HG03097 (cell line): ENCODE measurements around the gene TTYH2.
"Not testable (repeated sequence)": the region's sequence is repeated elsewhere in the genome, so short reads cannot be mapped to it uniquely, and the experiment has no call there.

ENCODE experiments used
- ATAC-seq: cut with Tn5 transposase; IDR thresholded peaks from one replicate; pipeline ENCODE4 v1.9.1; 2021; ENCODE audit not compliant: unreplicated experiment, low FRiP score

The TTYH2 gene, protein sequence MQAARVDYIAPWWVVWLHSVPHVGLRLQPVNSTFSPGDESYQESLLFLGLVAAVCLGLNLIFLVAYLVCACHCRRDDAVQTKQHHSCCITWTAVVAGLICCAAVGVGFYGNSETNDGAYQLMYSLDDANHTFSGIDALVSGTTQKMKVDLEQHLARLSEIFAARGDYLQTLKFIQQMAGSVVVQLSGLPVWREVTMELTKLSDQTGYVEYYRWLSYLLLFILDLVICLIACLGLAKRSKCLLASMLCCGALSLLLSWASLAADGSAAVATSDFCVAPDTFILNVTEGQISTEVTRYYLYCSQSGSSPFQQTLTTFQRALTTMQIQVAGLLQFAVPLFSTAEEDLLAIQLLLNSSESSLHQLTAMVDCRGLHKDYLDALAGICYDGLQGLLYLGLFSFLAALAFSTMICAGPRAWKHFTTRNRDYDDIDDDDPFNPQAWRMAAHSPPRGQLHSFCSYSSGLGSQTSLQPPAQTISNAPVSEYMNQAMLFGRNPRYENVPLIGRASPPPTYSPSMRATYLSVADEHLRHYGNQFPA

DNA sequence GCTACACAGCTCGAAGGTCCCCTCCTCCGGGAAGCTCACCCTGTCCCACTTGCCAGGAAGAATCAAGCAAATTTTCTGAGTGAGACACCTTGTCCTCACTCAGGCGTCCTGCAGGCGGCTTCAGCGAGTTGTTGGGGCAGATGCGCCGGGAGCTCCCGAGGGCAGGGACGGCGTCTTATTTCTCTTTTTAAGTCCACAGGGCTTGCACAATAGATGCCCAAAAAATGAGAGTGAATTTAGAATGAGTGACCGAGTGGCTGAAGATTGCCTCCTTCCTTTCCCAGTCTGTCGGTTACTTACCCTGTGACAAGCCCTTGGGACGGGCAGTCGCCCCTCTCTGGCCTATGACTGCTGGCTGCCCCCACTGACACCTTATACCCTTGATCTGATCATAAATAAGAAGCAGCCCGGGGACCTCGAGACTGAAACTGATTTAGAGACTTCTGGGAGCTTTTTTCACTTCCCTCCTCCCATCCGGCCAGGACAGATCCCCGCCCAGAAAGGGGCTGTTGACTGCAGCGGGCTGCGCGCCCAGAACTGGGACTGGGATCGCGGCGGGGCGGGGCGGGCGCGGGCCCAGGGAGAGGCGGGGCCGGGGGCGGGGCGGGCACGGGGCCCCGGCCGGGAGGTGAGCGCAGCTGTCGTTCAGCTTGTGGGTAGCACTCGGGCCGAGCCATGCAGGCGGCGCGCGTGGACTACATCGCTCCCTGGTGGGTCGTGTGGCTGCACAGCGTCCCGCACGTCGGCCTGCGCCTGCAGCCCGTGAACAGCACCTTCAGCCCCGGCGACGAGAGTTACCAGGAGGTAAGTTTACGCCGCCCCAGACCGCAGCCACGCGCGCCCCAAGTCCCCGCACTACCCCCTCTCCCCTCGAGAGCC lies at the start of gene TTYH2:
Gene TTYH2 (plus strand): TSS at position 659 of the 879 bp plus-strand sequence. CDS start 17 bp downstream, at position 676.
- ATAC-seq, result peak; percentile 56

DNA sequence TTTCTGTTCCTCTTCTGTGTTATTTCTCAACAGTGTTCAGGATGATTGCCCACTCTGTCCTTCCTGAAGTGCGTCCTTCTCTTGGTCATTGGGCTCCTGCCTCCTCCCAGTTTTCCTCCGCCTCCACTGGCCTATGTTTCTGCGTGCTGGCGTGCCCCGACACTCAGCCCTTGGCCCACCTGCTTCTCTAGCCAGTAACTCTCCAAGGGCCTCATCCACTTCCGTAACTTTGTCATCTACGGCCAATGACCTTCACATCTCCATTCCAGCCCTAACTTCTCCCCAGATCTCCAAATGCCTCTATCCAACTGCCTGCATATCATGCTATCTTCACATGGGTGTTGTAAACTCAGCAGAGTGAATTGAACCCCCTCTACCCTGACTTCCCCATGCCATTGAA lies 49.5 kb upstream of the TTYH2 start:
- no peak for ATAC-seq

DNA sequence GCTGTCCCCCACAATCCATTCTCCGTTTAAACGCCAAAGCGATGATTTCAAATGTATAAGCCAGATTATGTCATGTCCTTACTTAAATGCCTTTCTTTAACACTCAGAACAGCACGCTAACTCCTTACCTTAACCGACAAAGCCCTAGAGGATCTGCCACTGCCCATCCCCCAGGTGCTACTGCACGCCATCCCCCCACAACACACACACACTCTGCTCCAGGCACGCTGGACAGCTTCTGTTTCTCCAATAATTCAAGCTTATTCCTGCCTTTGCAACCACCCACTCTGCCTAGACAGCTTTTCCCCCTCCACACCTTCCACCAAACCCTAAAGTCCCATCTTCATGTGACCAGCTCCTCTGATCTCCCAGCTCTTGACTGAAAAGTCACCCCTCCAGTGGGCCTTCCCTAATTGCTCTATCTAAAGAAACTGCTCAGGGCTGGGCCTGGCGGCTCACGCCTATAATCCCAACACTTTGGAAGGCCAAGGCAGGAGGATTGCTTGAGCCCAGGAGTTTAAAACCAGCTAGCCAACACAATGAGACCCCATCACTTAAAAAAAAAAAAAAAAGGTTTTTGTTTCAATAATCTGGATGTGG lies 48.8 kb upstream of the TTYH2 start:
- ATAC-seq, result no peak

DNA sequence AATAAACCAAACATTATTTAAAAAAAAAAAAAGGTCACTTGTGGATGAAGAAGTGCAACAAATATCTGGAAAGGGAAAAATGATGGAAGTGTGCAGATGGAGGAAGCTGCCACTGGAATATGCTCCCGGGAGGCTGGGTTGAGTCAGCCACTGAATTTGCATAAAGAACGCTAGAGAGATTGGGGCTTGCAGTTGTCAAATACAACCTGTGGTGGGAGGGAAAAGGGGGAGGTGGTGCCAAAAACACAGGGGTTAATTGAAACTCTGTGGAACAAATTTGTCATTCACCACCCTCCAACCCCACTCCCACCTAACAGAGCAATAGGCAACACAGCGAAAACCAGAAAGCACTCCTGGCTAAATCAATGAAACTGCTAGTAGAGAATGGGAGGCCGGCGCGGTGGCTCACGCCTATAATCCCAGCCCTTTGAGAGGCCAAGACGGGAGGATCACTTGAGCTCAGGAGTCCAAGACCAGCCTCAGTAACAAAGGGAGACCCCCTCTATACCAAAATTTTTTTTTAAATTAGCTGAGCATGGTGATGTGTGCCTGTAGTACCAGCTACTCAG lies 47.5 kb upstream of the TTYH2 start:
- ATAC-seq, result no peak

DNA sequence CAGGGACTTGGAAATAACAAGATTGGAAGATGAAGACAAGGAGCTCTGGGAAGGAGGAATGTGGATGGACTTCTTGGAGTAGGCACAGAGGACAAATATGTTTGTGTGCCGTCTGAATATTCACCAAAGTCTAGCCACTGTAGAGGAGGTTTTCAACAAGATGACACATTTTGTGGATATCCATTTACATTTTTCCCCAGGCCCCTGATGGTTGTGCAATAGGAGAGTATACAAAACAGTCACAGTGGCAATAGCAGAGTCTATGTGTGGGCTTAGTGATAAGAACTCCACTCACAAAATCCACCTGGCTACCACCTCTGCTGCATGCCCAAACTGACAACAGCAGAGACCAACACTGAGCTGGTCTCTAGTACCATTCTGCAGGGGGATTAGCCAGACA lies 42.4 kb upstream of the TTYH2 start:
- ATAC-seq, result no peak

DNA sequence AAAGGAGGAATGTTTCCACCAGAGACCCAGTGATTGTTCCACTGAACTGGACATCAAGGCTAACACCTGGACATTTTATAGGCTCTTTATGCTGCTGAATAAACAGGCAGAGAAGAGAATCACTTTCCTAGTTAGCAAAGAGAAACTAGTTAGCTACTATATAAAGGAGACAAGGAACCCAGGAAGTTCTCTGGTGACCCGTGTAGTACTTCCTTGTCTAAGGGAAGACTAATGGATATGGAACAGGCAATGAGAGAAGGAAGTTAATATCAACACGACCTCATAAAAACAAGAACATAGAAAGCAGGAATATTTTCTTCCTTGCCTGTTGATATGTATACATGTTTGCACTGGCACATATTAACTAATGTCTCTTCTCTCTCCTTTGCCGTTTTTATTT lies 40.7 kb upstream of the TTYH2 start:
- no peak for ATAC-seq

DNA sequence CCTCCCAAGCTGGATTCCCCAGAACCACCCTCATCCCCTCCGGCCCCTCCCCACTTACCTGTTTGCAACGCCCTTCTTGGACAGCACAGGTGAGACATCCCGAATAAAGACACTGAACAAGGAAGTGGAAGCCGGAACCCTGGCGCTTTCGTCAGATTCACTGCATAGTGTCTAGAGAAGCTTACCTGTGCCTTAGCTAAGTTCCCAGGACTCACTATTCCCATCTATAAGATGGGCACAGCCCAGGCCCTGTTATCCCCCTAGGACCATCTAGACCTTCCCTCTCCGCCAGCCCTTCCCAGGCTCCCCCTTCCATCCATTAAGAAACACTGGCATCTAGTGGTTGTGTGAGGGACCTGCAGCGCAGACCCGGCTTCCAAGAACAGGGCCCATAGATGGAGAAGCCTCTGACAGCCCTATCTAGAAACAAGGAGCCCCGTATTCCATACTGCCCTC lies 36.8 kb upstream of the TTYH2 start:
- ATAC-seq, result no peak

DNA sequence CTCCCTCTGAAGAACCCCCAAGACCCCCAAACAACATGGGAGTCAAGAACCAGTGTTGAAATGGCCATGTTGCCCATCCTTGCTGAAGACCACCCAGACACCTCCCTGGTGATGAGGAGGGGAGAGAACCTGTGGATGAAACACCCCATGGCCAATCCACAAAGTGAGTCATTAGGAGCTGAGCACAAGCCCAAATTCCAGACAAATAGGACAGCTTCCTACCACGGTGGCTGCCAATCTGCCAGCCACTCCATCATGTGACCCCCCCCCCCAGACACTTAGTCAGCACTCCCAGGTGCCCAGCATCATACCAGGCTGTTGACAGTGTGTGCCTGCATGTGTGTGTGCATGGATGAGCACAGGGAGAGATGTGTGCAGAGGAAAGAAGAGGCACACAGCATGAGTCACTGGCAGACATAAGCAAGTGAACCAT lies 36.3 kb upstream of the TTYH2 start:
- no peak for ATAC-seq

DNA sequence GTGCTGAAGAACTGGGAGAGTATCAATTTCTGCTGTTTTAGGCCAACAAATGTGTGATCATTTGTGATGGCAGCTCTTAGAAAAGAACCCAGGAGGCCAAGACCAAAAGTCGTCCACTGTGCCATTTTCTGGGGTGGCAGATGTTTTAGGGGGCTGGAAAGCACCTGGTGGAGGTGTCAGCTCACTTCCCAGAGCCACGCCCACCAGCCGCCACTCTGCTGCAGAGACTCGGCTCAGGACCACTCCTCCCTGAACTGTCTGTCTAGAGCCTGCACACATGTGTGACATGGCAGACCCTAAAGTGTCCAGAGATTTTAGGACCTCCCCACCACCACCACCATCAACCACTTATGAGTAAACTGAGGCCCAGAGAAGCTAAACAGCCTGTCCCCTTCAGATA lies 33.8 kb upstream of the TTYH2 start:
- ATAC-seq, result no peak

DNA sequence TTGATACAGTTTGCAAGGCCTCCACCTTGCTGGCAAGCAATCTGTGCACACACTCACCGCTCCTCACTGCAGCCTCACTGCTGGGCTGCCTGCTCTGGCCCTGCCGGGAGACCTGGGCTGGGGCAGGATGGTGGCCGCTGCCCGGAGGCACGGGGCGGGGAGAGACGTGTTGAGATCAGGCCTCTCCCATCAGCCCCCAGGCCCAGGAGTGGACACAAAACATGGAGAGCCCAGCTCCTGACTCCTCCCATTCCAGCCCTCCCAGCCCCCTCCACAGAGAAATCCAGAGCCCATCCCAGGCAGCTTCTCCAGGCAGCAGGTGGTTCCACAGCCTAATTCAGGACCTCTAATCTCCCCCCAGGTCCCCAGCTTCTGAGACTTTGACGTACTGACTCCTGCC lies 33.0 kb upstream of the TTYH2 start:
- no peak for ATAC-seq

DNA sequence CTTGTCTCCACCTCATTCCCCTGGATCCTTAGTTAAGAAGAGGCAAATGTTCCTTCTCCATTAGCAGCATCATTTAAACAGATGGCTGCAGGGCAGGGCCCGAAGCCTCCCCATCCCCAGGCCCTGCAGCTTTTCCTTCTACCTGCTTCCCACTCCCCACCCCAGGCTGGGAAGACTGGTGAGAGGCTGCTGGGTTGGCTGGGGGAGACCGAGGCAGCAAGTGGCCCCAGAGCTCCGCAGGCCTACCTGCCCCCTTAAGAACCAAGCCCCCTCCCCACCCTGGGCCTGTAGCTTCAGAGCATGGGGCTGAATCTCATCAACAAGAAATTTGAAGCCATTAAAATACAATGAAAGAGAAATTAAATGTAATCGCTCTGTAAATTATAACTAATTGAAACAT lies 32.0 kb upstream of the TTYH2 start:
- ATAC-seq, result no peak

DNA sequence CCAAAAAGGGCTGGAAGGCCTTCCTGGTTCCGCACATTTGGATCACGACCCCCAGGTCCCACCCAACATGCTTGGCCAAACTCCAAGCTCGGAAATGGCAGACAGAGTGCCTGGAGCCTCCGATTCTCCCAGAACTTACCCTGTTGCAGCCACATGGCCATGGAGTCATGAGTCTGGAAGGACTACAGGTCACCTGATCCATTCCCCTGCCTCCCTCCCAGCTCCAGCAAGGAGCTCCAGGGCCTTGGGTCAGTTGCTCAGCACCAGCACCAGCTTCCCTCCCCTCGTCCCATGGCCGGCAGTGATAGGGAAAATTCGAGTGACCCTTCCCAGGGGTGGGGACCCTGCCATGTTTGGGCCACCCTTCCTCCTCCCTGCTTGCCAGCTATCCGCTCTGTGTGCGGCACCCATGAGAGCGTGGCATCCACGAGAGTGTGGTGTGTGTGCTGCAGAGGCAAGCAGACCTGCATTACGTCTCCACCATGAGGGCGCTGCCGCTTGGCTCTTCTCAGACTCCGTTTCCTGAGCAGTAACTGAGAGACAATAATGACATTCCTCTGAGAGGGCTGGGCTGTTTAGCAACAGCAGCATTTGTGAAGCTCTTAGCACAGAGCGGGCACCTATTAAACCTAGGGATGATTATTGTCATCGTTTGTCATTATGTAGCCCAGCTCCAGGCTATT lies 31.2 kb upstream of the TTYH2 start:
- no peak for ATAC-seq

DNA sequence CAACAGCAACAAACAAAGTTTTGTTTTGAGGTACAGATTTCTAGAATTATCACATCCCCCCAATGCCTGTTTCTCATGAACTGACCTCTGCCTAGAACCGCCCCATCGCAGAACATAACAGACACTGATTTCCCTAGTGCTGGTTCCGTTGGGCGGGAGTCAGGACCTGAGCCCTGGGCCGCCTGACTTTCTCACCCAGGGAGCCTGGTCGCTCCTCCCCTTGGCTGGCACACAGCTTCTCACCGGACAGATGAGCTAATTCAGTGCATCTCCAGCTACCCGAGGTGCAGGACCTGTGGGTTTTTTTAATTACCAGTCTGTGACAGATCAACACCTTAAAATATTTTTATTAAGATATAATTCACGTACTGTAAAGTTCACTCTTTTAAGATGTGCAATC lies 30.0 kb upstream of the TTYH2 start:
- ATAC-seq, result no peak

DNA sequence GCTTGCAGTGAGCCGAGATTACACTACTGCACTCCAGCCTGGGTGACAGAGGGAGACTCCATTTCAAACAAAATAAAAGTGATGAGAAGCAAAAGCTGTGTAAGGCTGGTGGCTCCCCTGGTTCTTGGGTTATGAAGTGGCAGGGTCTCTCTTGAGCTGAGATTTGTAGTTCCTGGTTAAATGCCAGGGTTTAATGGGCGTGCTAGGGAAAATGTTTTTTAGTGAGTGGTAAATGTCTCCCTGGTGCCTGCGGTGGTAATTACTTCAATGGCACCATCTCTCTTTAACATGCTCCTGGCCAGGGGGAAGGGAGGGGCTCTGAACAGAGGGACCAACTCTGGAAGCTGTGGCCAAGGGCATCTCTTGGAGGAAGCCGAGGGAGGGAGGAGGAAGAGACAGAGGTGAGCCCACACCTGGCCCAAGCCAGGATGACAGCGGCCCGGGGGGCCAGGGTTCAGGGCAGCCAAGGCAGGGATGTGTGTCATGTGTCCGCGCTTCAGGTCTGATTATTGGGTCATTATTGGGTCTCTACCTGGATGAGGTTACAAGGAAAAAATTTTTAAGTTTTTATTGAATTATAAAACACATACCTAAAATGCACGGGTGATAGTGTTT lies 27.7 kb upstream of the TTYH2 start:
- ATAC-seq, result no peak

DNA sequence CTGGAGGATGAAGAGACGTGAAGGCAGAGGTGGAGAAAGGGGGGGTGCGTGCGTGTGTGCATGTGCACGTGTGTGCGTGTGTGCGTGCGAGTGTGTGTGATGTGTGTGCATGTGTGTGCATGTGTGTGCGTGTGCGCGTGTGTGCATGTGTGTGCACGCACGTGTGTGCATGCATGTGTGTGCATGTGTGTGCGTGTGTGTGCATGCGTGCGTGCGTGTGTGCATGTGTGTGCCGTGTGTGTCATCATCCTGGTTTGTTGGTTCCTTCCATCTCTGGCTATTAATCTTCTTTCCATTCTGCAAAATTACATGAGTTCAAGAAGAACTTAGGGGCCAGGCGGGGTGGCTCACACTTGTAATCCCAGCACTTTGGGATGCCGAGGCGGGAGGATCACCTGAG lies 26.9 kb upstream of the TTYH2 start:
- ATAC-seq, result no peak

DNA sequence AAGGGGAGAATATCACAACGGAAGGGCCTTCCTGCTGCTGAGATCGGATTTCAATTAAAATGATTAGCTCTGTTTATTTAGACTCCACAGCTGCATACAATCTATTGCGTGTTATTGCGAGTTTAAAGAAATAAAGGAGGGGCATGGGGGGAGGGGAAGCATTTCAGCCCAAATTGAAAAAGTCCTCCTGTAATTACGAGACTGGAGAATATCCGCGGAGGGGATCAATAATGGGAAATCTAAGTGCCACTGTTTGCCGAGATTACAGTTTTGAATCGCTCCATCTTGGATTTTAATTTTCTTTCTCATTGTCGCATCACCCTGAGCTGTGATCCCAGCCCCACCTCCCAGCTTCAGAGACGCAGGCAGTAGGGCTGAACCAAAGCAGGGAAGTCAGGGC lies 25.6 kb upstream of the TTYH2 start:
- no peak for ATAC-seq

DNA sequence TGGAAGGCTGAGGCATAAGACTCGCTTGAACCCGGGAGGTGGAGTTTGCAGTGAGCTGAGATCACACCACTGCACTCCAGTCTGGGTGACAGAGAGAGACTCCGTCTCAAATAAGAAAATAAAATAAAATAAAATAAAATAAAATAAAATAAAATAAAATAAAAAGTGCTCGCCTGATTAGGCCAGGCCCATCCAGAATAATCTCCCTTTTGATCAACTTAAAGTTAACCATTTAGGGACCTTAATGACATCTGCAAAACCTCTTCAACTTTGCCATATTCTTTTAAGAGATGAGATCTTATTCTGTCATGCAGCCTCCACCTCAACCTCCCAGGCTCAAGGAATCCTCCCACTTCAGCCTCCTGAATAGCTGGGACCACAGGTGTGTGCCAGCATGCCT lies 24.7 kb upstream of the TTYH2 start:
- ATAC-seq, result not testable (repeated sequence)

DNA sequence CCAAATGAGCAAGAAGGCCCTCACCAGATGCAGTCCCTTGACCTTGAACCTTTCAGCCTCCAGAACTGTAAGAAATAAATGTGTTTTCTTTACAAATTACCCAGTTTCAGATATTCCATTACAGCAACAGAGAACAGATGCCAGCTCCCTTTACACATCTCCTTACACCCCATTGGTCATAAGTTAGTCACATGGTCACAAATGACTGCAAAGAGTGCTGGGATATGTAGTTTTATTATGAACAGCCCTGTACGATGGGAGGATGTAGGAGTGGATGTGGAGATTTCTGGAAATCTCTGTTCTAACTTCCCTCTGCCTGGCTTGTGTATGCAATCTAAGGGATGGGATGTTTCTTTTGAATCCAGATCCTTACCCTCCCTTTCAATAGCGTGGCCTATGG lies 23.2 kb upstream of the TTYH2 start:
- ATAC-seq, result no peak

DNA sequence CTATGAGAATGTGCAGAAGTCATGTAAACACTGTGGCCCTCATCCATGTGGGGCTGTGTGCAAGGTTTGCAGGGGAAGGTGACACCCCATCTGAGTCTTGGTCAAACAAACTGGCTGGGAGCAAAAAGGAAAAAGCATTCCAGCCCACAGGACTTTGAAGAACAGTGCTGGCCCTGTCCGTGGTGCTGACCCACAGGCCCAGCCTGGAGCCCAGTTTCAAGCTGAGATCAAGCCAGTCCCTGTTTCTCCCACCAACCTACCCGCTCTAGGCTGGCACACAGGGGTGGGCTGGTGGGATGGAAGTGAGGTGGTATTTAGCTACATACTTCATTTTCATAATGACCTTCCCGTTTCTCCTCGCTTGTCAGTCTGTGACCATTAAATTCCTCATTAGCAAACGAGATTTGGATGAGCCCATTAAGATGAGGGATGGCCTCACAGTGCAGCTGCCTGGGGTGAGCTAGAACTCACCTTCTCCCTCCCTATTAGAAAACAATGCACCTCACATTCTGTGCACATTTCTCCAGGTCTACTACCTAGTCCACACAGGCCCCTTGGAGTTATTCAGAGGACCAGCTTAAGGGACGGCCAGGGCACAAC lies 22.5 kb upstream of the TTYH2 start:
- no peak for ATAC-seq
